ENCODE measurements around the gene NOL11.
A peak's percentile ranks its signal among the peaks of the same experiment; 100 is the strongest.
"Not testable (repeated sequence)": the region's sequence is repeated elsewhere in the genome, so short reads cannot be mapped to it uniquely, and the experiment has no call there.

Gene NOL11

DNA sequence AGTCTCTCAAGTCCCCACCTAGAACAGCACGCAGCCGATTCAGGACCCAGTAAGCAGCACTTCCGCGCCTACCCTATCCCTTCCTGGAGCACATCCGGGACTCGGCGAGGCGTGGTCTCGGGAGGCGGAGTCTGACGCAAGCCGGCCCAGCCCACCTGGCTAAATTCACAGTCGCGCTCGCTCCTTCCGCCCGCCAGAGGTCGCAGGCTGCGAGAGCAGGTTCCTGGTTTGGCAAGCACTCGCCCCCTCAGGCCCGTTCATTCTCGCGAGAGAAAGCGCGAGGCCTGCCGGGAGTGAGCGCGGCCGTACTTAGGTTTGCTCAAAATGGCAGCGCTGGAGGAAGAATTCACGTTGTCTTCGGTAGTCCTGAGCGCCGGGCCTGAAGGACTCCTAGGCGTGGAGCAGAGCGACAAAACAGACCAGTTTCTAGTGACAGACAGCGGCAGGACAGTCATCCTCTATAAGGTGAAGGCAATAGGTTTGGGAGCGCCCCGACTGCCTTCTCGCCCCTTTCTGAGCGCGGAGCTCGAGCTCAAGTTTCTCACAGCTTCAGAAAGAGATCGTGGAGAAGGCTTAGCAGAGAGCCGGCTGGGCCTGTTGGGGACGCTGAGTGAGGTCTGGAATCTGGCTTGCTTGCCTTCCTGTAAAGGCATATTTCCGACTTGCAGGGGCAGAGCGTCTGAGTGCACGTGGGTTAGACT, at the start of gene NOL11:
Gene NOL11, plus strand, starts transcription at position 313 of the 701 bp plus-strand sequence. Its CDS starts 12 bp downstream, at position 325.
- DNase-seq, result peak; percentile 99

GRCh38 chr17:67671493-67671892, 46.2 kb upstream of the NOL11 start:
- DNase-seq, result no peak

GRCh38 chr17:67672592-67673335, 45.0 kb upstream of the NOL11 start:
- no peak for DNase-seq

DNA sequence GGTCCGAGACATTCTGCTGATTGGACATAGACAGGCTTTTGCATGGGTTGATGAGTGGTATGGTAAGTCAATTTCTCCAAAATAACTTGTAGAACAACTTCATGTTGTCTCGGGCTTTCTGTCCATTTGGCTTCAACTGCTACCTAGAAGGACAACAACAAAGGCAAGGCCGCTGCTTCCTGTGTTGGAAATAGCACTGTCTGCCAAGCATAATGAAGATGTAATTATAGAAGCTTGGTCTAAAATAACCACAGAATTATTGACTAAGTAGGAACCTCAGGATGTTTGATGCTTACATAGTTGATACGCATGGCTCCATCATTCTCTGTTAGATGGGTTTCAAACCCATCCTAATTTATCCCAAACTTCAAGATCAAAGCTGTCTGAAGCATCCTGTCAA, 42.3 kb upstream of the NOL11 start:
- DNase-seq, result no peak

DNA sequence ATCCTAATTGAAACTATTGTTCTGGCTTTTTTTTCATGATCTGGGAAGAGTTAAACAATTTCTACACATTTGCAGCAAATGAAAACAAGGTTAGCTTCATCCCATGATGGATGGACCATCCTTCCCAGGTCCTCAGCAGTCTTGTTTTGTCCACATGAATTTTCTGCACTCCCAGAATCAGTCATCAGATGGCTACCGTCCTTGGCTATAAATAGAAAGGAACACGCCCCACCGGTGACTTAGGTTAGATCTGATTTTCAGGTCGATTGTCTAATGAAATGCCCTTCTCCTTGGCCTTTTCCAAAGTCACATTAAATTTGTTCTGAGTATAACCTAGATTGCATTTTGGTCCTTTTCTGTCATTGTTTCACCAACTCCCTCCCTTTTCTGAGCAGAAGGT, 41.4 kb upstream of the NOL11 start:
- DNase-seq, result no peak

GRCh38 chr17:67678414-67678813, 39.3 kb upstream of the NOL11 start:
- no peak for DNase-seq

DNA sequence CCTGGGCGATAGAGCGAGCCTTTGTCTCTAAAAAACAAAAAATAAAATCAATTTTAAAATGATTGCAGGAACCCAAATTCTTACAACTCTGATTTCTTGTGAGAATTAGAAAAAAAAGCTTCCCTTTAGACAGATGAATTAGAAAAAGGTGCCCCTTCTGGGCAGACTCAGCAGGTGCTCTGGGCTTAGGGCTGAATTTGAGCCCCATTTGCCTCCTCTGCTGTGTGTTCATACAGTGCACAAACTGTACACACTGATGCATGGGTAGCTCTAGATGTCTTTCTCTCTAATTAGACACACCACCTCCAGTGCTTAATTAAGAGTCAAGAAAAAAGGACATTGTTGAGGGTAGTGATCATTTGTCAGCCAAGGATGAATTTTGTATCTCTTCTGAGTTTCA, 38.5 kb upstream of the NOL11 start:
- no peak for DNase-seq

DNA sequence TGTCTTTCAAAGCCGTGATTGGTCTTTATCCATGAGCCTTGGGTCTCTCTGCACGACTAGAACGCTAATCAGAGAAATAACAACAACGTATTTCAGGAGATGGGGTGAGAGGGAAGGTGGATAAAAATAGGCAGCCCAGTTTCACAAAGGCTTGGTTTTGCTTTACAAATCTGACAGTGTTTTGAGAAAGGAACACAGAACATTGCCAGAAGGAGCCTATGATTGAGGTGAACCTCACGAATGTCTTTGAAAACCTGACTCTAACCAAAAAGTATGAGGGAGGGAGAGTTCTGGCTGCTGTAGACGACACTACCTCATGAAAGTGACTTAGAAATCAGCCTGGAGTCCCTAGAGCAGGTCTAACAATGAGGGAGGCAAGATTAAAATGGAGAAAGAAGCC, 38.0 kb upstream of the NOL11 start:
- DNase-seq, result no peak

DNA sequence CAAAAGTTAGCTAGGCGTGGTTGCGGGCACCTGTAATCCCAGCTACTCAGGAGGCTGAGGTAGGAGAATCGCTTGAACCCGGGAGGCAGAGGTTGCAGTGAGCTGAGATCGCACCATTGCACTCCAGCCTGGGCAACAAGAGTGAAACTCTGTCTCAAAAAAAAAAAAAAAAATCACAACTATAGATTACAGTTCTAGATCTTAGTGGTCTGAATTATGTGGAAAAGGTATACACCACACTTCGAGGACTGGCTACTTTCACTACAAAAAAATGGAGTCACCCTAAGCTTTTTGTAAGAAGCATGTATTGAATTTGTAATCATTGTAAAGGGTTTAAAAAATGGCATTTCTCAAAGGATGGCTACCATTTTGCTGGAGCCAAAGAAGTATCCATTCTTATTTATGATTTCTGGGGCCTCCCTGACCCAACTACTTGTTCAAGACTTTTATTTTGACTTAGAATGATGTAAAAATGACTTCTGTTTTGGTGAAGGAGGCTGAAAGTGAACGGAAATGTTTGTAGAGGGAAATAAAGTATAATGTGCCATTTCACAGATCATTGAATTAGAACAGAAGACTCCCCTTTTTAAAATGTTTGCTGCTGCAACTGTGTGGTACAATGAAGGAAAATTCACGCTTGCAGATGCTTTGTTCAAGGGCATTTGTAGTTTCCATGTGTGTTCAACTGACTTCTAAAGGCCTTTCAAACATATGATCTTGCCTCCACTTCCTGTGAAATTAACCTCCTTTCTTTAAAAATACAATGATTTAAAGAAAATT, 37.1 kb upstream of the NOL11 start:
- DNase-seq, result no peak

DNA sequence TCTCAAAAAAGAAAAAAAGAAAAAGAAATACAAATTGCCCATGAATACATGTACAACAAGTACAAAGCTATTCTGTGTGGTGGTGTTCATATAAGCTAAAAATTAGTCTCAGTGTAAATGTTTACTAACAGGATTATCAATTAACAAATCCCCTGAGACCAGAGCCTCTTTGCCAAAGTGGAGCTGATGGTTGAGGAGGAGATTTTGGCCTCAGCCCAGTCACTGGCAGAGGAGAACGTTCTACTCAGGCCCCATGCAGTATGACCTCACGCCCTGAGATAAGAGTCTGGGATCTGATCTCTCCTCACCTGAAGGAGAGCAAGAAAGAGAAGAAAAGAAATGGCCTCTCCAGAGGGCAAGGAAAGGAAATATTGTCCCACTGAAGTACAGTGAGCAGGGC, 35.5 kb upstream of the NOL11 start:
- DNase-seq, result no peak

GRCh38 chr17:67685351-67685750, 32.4 kb upstream of the NOL11 start:
- DNase-seq, result no peak

DNA sequence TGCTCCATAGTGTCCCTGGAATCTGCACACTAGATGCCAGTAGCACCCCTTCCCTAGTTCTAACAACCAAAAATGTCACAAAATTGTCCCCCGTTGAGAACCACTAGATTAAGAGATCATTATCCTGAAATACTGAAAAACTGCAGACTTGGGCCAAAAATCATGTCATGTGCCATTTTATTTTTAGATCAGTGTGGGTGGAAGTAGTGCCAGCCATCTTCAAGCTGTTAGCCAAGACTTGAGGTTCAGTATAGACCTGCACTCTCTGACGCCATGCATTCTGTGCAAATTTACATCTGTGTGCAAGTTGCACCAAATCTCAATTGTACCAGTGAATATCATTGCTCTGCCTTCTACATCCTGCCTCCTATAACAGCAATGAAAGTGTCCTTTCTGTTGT, 31.5 kb upstream of the NOL11 start:
- peak; percentile 17 for DNase-seq

- DNase-seq, result no peak
Observed at GRCh38 chr17:67687511-67687910, 30.2 kb upstream of the NOL11 start.

GRCh38 chr17:67689534-67690177, 28.1 kb upstream of the NOL11 start:
- DNase-seq, result peak; percentile 80

- no peak for DNase-seq
Observed at GRCh38 chr17:67693811-67694210, 23.9 kb upstream of the NOL11 start.

- DNase-seq, result no peak
Observed at GRCh38 chr17:67696347-67696746, 21.4 kb upstream of the NOL11 start.

DNA sequence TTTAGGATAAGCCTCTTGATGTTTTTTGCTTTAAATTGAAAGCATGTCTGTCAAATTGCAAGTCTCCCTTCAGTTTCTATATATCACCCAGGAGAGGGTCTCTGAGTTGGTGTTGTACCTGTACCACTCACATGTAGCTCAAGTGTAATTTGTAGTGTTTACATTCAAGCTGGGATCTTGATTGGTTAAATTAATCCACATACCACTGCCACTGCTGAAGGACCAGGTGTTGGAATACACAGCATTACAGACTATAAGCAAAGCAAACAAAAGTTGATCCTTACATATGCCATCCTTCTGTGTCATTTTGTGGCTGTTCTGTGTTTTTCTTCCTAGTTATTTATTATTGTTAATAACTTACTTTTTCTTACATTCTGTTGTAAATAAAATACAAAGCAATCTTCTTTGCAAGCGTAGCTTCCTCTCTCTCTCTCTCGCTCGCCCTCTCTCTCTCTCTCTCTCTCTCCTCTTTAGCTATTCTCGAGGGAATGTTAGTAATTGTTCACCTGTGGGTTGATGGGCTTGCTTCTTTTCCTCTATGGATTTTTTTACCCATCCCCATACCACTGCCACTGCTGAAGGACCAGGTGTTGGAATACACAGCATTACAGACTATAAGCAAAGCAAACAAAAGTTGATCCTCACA, 20.8 kb upstream of the NOL11 start:
- no peak for DNase-seq

GRCh38 chr17:67700037-67700724, 17.6 kb upstream of the NOL11 start:
- peak; percentile 30 for DNase-seq

DNA sequence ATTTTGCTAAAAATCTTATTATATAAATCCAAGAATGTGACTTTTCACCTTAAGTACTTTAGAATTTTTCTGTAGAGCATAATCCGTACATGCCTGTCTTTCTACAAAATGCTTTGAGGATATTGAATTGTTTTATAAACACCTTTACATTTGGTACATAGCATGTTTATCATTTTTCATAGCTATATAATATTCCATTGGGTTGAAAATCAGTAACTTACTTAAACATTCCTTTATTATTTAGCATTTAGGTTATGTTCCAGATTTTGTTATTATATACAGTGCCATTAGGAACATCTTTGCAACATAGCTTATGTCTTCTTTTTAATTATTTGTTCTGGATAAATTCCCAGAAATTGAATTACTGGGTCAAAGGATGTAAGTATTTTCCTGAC, 17.0 kb upstream of the NOL11 start:
- no peak for DNase-seq

- not testable (repeated sequence) for DNase-seq
Observed at GRCh38 chr17:67702861-67703260, 14.9 kb upstream of the NOL11 start.

- DNase-seq, result no peak
Observed at GRCh38 chr17:67707442-67707841, 10.3 kb upstream of the NOL11 start.

DNA sequence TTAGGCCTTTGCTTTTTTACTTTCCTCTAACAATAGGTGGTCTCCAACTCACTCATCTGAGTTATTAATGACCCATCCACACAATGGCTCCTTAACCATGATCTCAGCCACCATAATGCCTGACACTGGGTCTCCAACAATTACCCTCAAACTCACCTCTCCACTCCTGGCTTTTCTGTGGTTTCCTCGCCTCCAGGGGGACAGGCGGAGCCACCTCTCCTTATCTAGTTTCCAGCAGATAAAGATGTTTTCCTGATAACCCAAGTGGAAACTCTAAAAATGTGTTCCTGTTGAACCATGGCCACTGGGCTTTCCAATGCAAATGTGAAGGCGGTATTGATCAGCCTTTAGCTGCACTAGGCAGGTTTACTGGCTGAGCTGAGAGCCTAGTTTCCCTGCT, 9.4 kb upstream of the NOL11 start:
- no peak for DNase-seq
